HG02884 (cell line): Measurements from ENCODE around the gene TLE3.

Experiments used
- ATAC-seq: cut with Tn5 transposase; IDR thresholded peaks from one replicate; pipeline ENCODE4 v1.9.1; 2021; ENCODE audit warnings: mild to moderate bottlenecking, moderate library complexity; ENCODE audit not compliant: unreplicated experiment

Gene TLE3

DNA sequence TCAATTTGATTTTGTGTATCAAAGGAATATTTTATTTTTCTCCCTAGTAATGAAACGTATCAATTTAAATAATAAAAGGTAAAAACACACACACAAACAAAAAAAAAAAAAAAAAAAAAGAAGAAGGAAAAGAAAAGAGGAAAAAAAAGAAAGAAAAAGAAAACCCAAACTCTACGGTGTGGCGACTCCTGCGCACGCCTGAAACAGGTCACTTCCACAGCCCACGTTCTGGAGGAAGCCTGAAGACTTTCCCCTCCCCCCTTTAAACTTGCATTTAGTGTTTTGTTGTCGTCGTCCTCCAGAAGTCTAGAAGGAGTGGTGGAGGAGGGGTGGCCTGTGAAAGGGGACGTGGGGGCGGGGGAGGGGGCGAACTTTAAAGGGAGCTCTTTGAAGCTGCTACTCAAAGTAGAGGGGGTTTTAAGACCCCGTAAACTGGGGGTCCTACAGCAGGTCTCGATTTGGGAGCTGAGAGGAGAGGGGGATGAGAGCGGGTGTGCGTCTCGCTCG lies 2.3 kb upstream of the TLE3 start:
- ATAC-seq: no peak

DNA sequence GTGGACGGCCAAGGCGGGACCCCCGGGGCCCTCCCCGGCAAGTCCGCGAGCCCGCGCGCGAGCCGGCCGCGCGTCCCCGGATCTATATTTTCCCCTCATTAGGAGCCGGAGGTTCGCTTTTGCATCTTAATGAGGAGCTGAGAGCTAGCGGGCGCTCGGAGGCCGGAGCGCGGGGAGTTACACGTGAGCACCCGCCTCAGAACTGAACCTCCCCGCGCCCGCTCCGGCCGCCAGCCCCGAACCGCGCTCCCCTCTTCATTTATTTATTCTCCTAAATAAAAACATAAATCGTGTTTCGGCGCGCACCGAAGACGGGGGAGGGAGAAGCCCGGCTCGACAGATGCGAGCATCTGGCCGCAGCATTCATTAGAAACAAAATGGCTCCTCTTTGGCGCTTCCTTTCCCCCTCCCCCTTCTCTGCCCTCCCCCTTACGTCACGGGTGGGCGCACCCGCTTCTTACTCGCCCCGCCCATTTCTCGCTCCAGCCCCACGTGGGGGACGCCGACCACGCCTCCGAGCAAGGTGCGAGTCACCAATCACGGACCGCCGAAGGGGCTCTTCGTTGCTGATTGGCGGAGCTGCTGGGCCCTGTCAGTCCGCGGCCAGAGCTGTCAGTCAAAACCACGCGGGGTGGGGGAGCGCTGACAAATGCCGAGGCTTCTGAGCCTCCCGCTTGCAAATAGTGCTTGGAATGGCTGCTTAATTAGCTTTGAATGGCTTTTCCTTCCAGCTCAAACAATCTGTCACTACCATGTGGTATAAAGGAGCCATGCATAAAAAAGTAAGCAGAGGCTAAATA lies 1.6 kb upstream of the TLE3 start:
- peak; percentile 60 for ATAC-seq

DNA sequence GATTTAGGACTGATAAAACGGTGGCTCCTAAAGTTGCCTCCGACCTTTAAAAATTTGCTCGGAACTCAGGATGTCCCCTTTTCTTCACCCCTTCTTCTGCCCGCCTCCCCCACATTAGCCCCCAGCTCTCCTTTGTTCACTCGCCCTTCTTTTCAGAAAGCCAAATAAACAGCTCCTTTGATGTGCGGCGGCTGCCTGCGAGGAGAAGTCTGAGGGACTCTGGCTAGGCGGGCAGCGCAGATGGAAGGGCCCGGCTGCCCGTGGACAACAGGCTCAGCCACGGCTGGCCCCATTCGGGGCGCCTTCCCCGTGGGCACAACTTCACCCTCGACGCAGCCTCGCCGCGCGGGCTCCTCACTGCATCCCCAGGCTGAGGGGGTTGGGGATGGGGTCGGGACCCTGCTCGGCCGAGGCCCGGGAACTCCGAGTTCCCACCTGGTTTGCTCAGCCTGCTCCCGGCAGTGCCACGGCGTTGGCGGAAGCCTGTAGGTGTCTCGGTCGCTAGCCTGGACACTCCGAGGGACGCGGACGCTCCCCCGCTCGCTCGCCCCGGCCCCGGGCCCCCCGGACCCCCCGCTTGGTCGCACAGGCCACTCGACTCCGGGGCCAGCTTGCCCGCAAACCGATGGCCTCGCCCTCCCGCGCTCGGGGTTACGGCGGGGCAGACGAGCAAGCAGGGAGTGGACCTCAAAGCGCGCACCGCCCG lies 897 bp upstream of the TLE3 start:
- ATAC-seq: no peak

DNA sequence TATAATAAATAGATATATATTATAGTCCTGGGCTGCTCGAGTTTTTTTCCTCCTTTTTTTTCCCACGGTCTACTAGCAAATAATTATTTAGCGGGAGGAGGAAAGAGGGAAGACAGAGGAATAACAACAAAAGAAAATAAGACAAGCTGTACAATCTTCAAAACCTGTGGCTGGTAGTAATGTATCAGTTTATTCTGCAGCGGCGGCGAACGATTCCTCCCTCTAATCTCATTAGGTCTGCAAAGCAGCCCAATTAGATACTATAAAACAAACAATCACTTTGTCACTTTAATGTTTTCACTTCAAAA lies 390 bp upstream of the TLE3 start:
- ATAC-seq: no peak

DNA sequence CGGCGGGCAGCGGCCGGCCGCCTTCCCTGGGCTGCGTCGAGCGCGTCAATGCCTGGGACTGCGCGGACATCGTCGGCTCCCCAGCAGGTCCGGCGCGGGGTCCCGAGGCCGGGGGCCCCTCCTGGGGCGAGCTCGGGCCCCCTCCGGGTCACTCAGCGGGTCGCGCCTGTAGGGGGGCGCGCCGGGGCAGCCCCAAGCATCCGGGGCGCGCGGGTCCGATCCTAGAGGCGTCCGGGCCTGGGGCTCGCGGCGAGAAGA lies 725 bp downstream of the TLE3 start:
- ATAC-seq: no peak

DNA sequence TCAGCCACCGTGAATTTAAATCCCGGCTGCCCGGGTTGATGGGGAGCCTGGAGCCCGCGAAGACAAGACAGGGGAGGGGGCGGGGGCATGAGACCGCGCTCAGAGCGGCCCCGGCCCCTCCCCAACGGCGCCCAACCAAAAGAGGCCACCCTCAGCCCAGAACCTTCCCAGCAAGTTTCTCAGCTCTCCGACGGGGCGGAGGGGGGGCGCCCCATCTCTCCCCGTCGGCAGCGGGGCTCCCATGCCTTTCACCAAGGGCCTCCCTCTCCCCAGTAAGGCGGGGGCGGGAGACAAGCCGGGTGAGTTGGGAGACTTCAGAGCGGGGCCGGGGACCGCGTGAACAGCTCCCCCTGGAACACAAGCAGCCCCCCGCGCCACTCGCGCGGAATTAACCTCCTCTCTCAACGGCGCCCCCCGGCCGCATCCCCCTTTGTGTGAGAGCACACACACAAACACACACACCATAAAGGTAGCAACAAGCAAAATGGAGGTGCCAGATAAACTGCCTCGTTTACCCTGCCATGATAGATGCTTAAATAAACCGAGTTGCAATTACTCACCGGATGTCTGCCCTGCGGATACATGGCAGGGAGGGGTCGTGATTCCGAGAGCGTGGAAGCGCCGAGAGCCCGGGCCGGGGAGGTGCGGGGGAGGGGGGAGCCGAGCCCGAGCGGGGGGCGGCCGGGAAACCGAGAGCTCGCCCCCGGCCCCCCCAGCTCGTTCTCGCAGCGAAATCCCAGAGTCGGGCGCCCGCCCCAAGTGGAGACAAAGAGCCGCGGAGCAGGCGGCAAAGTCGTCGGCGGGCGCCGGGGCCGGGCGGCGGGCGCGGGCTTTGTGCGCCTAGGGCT lies 1.3 kb downstream of the TLE3 start:
- no peak for ATAC-seq

DNA sequence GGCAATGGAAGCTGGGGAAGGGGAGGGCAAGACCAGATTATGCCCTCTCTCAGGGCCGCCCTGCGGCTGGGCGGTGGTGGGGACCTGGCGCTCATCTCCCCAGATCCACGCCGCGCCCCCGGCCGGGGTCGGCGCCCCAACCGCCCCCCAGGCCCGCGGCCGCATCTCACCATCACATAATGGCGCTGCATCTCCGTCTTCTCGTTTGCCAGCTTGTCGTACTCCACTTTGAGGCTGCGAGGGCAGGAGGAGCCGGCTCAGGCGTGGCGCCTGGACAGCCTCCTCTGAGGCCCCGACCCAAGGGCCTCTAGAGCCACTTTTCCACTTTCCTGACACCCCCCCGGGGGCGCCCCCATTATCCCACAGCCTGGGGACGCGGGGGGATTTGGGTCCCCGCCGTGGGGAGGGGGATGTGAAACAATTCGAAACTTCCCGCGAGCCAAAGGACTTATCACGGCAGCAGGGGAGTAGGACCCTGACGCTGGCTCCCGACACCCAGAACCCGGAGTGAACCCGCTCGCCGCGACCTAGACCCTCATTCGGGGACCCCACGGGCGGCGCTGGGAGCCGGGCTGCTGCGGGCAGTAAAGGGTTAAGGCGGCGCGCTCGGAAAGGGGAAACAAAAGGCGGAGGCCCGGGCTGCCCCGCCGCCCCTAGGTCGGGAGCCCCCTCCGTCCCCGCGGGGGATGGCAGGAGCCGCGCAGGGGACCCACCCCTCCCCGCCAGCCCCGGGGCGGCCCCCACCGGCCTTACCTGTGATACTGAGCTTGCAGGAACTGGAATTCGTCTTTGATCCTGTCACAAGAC lies 2.1 kb downstream of the TLE3 start:
- ATAC-seq: no peak

DNA sequence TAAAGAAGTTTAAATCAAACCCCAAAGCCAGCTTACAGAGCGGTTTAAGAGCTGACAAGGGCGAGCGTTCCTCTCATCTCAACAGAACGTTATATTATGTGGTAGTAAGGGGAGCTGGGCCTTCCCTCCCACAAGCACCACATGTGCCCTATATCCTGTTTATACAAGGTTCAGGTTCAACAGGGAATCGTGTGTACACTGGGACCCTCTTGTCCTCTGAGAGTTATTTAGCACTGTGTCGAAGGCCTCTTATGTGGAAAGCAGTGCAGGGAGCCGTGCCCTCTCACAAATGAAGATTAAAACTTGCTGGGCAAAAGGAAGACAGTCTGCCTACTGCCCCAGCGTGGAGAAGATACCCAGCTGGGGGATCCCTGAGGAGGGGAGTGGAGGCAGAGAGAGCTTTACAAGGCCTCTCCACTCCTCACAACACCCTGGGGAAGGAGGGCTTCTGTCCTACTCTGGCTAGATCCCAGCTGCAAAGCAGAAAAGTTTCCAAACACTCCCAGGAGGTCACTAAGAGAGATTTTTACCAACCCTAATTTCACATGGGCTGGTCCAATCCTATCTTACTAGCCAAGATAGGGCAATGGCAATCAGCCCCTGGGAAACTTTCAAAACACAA lies 2.9 kb downstream of the TLE3 start:
- ATAC-seq: no peak

DNA sequence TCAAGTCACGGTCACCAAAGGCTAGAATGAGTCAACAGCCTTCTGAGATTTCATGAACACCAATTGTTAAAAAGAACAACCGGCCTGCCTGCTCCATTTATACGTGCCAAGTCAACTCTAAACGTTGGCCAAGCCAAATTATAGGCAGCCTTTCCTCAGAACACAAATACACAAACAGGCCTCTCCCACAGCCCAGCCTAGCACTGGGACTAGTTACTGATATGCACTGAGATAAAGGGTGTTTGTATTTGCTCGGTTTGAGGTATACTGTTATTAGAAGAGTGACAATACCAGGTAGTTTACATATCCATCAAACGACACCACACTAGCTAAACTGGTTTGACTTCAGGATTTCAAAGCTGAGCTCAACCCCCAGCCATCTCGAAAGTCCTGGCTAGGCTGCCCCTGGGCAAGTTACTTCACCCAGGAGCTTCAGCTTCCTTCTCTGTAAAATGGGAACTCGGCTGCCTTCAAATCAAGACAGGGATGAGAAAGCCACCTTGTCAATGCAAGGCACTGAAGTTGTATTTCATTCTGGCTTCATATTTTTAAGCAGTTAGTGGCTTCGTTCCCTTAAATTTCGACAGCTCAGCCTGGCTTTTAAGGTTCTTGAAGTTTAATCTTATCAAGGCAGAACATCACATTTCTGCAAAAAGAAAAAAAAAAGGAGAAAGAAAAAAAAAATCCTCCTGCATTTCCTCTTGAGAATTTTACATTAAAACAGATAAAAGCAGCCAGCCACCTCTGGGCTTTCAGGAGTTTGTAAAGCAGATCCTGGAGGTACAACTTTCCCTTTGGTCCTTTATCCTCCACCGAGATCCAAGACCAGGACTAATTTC lies 4.0 kb downstream of the TLE3 start:
- ATAC-seq: no peak

DNA sequence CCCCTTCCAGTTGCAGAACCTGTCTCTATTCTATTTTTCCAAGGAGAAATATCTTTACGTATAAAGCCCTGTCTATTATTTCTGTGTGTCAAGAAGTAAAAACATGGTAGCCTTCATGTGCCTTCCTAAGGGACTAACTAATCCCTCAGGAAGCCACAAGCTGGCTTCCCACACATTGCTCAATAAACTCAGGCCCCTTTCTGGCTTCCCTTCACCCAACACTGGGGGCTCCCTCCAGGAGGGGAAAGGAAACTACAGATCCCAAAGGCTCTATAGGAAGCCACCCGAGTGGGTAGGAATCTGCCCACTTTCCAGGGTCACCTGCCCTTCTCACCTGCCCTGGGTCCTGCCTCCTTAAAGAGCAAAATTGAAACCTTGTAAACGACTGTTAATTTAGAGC lies 4.6 kb downstream of the TLE3 start:
- no peak for ATAC-seq

DNA sequence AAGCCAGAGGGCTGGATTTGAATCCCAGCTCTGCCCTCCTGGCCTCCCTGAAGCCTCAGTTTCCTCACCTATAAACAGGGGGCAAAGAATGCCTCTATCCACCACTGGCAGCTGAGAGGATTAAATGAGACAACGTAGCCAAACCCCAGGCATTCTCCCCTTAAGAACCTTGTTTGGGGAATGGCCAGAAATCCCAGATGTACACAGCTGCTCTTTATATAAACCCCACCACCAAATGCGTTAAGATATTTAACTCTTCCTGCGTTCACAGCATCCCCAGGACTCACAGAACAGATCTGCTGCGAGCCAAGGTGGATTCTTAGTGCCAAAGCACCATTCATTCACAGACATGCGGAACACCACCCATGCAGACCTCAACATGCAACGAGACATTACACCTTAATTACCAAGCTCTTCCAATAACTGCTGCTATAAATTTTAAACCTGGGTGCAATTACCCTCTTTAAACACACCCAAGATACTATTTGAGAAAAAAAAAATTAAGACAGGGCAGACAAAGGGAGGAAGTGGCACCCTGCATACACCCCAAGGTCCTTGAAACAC lies 5.2 kb downstream of the TLE3 start:
- no peak for ATAC-seq

DNA sequence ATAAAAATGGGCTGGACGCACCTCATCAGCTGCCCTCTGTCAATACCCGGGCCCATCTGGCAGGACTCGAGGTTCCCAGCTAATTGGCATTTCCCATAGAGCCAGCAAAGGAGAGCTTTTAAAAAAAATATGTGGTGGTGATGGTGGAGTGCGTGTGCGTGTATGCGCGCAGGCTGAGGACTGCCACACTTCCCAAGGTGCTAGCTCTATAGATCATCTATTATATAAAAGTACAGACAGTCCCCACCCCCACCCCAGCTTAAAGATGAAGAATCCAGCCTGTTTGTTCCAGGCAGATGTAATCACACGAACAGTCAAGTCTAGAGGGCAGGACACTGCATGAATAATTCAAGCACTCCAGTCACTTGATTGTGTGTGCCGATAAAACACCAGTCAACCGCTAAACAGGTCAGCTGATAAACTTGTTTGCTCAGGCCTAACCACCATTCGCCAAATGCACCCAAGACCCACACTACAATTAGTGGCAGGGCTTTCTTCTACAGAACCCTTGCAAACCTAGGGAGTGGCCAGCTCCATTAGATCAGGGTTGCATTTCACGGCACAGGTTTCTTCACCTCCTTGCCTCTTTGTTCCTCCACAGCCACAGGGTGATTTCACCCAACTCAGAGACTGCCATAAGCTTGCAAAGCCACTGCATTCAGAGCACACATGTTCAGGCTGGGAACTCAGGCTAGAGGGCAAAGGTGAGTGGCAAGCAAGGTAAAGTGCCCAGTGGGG lies 5.8 kb downstream of the TLE3 start:
- no peak for ATAC-seq

DNA sequence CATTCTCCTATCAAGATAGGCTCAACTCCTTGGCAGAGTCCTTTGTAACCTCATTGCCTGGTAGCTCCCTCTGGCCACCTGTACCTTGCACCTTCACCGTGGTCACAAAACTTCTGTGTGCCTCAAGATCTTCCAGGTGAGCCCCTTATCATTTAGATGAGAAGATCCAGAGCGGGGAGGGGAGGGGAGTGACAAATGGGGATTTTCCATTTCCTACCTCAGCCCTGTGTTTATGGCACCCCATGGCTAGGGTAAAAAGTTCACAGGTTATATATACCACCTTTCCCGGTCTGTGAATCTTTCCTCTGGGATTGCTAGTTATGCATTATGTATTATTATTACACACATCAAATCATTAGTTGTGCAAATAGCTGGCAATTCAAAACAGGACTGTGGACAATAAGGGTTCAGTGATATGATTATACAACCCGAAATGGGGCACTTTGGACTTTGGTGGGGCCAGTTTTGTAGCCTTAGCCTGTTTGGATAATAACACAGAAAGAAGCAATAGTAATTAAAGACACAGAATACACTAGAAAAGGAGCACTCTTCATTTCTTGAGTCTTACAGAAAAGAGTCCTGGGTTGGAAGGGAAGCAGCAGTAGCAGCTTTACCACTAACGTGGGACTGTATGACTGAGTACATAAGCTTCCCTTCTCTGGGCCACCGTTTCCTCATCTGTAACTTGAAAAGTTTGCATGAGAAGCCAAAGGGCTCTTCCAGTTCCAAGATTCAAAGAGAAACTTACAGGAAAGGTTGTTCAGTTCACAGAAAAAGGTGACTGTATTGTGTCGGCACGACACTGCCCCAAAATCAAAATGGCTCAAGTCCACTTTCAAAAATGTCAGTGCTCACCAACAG lies 7.1 kb downstream of the TLE3 start:
- ATAC-seq: no peak

DNA sequence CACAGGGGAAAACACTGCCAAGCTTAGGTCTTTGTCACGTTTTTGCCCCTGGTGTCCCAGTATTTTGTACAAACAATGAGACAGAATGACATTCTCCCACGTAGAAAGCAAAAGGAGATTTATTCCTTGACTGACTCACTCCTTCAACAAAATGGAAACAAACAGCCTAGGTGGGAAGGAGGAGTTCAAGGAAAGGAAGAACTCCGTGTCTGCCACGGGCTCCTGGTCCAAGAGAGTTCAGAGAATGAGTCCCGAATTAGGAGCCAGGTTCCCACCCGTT lies 8.1 kb downstream of the TLE3 start:
- ATAC-seq: no peak

DNA sequence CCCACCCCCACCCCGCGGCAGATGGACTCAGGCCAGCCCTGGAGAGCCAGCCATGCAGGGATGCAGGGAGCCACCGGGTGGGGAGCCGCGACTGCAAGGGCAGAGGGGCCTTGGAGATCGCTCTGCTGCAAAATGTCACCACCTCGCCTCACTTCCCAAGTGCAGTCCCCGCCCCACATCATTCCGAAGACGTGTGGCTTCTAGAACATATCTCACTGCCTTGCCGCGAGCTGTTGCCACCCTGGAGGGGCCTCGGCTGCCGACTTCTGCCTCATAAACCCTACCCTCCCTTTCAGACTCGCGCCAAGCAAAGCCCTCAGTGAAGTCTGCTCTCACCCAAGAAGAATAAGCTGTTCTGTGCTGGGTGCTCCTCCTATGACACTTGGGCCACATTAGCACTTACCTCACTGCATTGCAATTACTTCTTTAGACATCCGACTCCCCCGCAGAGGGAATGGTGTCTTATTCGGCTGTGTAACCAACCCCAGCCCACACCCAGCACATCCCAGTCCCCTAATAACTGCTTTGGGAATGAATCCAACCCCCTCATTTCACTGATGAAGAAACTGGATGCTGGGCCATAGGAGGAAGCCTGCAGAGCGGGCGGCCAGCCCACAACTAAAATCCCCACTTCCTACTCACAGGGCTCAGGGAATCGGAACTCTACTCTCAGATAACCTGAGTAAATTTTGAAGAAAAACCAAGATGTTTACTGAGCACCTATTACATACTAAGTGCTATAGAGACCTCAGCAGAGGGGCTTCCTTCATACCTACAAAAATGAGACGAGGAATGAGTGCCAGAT lies 8.6 kb downstream of the TLE3 start:
- no peak for ATAC-seq

DNA sequence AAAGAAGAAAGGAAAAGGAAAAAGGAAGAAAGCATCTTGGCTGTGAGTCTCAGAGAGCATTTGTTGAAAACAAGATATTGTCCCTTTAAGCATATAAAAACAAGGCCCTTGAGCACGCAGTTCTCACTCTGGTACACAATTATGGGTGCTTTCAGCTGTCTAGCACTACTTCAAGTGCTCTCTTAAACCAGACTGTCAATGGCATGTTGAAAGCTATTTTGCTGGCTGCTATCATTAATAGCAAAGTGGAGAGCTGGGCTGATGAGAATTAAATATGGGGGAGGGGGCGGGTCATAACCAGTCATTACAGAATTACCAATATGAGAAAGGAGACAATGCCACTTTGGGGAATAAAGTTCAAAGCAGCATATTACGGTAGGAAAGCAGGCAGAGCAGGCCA lies 9.3 kb downstream of the TLE3 start:
- ATAC-seq: no peak

DNA sequence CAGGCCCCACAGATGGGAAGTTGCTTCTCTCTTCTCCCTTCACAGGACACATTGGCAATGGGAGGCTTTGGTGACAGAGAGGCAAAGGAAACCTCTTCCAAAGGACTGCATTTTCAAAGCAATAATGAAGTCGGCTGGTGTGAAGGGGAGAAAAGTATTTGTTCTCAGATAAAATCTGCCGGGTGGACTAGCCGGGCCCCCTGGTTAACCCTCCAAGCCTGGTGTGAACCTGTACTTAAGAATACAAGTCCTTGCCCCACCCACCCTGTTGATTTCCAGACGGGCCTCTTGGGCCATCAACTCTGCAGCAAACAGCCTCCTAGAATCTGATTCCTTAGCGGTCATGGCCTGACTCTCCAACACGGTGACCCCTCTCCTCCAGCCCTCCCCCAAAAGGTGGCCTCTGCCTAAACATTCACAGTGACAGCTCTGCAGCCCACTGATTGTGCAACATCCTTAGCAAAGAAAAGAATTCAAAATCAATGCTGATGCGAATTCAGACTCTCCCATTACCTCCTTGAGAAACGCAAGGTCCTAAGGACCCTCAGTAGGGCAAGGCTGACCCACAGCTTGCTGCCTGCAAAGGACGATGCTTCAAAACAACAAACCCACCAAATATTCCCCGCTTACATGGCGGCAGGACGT lies 9.9 kb downstream of the TLE3 start:
- no peak for ATAC-seq
